Kidney glomerular epithelial cell (primary cell): ENCODE data around the gene BBS9.

ENCODE experiments used
- DNase-seq: peaks from one replicate; lab custom pipeline; 2025; lab: John Stamatoyannopoulos, UW

Gene BBS9

DNA sequence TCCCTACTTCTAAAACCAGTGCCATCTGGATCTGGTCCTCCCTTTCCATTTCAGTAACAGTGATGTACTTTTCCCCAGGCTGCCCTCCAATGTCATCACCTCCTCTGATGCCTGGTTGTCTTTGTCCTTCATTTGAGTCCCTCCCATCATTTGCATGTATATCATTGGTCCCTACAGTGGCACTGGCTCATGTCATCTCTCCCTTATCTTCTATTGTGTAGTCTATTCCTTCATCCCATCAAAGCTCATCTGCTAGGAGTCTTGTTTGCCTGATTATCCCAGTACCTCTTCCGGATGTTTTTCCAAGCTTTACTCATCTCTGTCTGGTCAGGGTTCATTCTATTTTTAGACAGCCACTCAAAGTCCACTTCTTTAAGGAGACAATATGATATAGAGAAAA lies 483.1 kb downstream of the BBS9 start:
- DNase-seq = no peak

DNA sequence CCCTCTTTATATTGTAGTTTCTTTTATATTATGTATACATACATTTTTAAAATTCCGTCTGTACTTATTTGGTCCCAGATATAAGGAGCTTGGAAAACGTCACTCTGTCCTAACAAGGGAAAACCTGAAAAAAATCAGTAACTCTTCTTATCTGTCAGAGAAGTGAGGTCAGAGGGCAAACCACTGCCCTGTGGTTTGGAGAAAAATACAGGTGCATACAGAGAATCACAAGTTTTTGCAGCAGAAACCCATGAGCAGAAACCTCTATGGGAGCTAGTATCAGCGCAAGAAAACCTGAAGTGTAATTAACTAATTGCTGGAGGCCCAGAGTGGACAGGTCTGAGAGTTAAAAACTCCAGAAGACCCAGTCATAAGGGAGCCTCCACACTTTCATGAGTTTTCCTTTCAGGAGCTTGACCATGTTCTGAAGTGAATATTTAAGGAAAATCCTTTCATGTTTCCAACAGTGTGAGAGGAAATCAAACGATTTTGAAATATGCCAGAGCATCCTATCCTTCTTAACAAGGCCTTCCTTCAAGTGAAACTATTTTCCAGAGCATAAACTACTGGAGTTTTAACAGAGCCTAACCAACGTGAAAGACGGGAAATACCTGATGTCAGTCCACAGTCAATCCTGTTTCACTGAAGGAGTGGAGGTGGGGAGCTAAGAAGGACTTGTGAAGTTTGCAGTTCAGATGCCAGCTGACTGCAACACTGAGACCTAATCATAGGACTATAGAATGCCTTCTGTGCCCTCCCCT lies 485.2 kb downstream of the BBS9 start:
- DNase-seq = no peak

DNA sequence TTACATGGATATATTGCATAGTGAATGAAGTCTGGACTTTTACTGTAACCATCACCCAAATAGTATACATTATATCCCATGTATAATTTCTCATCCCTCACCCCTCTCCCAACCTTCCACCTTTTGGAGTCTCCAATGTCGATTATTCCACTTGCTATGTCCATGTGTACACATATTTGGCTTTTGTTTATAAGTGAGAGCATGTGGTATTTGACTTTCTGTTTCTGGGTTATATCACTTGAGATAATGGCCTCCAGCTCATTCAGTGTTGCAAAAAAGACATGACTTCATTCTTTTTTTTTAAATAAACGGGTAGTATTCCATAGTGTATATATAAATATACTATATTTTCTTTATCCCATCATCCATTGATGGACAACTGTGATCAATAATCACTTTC lies 487.4 kb downstream of the BBS9 start:
- no peak for DNase-seq

DNA sequence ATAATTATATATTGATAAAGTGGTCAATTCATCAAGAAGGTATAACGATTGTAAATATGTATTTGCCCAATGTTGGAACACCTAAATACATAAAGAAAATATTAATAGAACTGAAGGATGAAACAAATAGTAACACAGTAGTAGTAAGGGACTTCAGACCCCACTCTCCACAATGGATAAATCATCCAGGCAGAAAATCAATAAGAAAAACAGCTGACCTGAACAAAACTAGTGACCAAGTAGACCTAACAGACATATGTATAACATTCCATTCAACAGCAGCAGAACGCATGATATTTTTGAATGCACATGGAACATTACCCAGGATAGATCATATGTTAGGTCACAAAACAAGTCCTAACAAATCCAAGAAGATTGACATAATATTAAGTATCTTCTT lies 489.9 kb downstream of the BBS9 start:
- DNase-seq = no peak

DNA sequence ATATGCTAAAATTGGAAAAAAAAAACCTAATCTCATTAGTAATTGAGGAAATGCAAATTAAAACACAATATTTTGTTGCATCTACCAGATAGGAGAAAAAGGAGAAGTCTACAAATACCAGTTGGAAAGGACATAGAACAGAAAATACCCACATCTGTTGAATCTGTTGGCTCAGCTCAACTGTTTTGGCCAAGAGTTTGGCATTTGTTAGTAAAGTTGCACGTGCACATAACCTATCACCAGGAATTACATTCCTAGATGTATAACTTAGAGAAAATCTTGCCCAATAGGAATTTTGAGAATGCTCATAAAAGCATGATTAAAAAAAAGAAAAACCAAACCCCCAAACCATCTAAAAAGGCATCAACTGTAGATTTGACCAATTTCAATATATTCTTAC lies 493.9 kb downstream of the BBS9 start:
- no peak for DNase-seq

DNA sequence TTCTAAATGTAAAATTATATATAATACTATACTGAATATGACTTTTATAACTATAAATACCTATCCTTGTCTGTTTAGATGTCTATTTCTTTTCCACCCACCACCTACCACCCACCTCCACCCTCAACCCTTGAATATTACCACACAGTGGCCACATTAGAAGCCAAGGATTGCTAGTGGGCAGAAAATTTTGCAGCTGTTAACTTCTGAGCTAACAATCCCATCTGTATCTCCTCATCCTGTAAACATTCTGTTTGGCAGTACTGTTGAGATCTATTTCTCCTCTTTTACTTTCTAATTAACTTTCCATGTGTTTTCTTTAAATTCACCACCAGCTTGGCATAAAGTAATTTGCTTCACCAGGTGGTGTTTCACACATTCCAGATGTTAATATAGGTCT lies 494.9 kb downstream of the BBS9 start:
- DNase-seq = no peak

DNA sequence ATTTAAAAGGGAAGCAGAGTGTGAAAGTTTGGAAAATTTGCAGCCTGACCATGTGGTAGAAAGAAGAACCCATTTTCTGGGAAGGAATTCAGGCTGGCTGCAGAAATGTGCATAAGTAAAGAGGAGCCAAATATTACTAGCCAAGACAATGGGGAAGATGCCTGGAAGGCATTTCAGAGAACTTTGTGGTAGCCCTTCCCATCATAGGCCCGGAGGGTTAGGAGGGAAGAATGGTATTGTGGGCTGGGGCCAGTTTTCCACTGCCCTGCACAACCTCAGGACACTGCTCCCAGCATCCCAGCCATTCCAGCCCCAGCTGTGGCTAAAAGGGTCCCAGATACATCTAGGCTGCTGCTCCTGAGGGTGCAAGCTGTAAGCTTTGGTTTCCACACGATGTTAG lies 497.5 kb downstream of the BBS9 start:
- no peak for DNase-seq

DNA sequence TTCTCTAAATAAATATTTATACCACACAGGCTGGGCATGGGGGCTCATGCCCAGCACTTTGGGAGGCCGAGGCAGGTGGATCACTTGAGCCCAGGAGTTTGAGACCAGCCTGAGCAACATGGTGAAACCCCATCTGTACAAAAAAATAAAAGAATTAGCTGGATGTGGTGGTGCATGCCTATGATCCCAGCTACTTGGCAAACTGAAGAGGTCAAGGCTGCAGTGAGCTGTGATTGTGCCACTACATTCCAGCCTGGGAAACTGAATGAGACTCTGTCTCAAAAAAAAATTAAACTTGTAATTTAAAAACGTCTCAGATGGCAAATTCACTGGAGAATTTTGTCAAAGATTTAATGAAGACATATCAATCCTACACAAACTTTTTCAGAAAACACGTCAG lies 498.4 kb downstream of the BBS9 start:
- DNase-seq = no peak

DNA sequence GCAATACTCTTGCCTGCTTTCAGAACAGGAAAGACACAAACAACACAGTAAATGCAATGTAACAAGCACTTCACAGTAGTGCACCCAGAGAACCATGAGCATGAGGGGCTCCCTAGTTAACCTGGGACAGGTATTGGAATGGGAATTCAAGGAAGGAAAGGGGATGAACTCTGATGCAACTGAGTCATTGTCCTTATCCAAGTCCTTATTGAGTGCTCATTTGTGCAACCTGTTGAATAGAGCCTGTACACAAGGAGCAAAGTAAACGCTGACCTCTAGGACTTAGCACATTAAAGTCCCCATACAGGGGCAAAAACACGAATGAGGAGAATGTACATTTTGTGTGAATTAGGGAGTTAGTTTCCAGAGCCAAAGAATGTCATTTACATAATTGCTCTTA lies 499.5 kb downstream of the BBS9 start:
- no peak for DNase-seq

DNA sequence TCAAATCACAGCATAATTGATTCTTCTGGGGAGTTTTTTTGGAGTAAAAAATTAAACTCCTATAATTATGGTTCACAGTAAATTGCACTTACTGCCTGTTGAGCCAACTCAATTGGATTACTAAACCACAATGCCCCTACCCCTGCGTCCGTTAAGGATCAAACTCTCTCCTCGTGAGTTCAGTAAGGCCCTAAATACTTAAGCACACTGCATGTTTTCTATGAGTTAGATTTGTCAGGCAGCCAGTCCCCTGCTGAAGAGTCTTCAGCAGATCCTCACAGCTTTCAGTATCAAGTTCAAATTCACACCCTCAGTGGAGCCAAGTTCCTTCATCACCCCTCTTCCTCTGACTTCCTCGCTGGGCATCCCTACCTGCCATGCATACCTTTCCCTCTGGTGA lies 501.0 kb downstream of the BBS9 start:
- no peak for DNase-seq

DNA sequence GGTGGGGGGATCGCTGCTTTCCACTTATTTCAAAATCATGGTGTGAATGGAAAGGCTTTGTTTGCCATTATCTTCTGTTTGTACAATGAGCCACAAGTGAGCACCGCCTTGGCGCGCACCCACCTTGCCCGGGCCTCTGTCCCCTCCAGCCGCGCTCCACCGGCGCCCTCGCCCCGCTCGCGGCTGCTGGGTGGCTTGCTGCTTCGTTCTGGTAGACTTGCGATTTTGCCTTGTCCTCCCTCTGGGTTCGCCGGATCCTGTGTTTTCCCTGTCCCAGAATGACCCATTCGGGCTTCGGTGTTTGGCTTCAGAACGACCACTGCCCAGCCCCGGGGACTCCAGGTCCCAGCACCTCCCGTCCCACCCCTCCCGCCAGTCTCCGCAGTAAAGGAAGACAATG lies 503.0 kb downstream of the BBS9 start:
- no peak for DNase-seq

DNA sequence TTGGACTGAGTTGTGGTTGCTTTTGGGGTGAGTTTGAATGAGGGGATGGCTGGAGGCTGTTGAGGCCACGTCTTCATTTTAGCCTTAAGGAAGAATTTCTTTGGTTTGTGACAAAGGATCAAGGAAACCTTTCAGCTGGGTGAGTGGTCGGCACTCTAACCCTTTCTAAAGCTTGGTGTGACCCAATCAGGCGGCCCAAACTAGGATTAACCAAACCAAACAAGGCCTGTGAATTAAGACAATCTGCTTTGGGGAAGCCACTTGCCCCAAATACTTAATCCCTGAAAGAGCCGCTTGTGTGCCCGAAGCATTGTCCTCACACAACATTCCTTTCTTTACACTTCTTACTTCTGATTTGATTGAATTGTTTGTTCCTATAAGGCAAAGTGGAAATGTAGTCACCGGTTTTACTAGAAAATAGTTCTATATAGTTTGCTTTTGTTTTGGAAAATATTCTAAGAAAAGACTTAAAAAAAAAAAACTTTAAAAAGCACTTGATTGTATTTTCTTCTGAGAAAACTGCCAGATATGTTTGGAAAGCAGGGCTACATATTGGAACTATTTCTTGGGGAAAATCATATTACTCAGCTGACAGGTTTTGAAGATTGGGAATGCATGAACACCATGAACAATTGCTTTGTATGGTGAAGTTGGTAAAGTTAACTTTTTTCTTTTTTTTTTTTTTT lies 503.6 kb downstream of the BBS9 start:
- DNase-seq = no peak

DNA sequence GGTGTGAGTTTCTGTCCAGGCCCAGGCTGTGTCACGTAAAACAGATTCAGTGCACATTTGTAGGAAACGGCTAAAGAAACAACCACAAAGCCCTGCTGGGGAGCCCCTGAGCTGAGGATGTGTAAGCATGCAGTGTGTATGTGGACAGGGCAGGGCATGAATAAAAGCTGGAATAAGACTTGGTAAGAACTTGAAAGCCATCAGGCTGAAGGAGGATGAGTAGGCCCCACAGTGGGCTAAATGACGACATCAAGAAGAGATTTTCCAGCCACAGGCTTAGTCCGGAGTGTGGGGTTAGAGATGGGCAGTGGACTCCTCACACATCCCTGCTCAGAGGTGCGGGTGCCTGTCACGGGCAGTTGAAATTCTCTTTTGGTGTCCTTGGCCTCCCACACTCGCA lies 505.2 kb downstream of the BBS9 start:
- no peak for DNase-seq

DNA sequence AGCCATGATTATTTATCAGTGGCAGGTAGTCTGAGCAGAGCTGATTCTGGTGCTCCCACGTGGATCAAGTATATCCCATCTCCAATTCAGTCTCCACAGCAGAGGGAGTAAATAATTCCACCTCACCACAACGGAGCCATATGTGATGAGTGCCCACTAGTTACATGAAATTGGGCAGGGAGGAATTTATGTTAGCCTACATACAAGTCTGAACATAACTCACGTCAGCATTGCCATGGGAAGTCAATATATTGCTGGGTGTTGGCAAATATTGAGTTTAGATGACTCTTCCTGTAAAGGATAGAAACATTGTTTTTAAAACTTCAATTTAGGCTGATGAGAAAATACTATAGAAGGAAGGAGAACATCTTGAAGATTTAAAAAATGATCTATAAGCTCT lies 507.0 kb downstream of the BBS9 start:
- DNase-seq = no peak

DNA sequence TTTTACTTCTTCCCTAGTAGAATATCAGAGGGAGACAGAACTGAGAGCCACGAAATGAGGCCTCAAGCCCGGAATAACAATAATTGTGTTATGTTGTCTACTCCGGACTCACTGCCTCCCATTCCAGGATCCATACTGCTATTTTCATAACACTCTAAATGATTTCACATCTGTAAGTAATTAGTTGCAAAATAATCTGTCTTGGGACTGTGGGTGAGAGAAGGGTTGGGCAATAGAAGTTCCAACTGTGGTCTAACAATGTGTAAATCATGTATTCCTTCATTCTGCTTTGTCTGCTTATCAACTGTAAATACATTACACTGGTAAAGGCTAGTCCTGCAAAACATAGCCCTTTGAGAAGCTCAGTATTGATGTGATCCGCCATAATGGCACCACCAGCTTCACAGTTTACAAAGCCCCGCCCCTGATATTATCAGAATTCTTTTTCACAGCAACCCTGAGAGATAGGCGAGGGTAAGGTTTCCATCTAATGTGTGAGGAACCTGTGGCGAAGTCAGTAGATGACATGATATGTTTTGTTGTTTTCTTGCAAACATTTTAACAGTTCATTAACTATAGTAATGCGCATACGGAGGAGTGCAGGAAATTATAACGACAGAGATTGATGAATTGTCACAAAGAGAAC lies 510.3 kb downstream of the BBS9 start:
- no peak for DNase-seq

DNA sequence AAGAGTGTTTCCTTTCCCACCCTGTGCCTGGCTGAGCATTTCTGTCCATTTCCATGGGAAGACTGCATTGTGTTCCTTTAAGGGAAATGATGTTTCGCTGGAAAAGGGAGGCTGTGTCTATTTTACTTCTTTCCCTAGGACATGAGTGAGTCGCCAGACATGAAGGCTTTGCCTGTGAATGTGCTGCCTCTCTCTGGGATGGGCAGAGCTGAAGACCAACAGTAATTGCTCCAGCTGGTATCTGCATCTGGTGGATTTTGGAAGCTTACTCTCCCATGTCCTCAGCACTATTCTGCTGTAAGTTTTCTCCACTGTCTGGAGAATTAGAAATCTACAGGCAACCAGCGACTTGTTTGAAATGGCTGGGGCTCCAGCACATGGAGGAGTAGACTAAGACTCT lies 511.4 kb downstream of the BBS9 start:
- no peak for DNase-seq

DNA sequence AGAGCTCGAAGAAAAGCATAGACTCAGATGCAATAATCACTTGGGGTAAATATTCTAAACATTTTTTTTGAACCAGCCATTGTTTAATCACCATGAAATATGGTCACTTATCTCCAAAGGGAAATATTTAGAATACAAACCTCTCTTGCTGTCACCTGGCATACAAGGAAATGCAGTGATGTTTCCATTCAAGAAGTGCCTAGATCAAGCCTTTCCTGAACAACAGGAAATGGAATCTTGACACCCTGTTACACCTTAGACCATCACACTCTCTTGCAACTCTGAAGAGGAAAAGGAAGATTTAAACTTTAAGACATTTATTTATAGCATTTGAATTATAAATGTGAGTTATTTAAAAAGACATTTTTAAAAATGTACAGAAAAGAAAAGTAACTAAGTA lies 512.9 kb downstream of the BBS9 start:
- no peak for DNase-seq

DNA sequence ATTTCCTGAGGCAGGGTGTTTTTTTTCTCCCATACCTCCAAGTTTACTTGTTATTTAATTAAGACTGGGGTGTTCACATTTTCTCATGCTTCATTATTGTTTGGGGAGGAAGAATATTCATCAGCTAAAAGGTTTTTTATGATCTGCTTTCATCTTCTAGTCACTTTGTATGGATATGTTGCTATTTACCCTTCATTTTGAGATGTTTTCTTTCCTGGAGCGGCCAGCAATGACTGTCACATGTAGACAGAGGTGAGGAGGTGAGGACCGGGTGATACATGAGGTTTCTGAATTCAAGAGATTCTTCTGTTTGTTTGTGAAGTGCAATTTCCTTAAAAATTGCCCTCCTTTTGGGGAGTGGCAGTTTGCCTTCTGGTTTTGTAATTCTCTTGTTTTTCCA lies 514.2 kb downstream of the BBS9 start:
- DNase-seq = no peak

DNA sequence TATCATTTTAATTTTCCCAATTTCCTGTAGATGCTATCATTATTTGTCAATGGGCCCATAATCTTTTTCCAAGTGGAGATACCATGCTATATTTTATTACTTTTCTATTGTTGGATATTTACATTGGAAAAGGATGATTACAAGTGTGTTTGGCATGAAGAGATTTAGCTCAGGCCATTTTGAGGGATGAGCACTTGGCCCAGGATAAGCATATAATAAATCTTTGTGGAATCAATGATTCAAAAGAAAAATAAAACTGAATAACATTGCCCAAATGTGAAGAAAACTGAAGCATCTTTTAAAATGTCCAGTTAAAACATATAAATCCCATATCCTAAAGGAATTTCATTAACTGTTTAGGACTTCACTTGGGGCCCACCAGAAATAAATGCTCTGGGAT lies 515.1 kb downstream of the BBS9 start:
- no peak for DNase-seq

DNA sequence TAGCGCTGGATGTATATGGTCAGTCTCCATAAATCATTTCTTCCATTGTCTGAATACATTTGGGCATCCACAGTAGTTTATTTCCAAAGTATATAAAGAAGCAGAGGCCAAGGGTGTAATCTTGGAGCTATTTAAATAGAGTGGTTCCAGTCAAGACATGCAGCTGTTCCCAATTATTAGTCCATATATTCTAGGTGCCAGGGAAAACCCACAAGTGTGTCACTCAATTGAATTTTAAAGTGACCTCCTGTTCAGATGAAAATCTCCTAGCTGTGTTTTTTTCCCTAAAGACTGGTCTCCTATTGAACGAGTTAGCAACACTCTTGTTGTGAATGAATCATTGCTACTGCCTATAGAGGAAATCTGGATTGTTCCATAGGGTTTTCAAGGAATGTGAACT lies 515.7 kb downstream of the BBS9 start:
- no peak for DNase-seq

DNA sequence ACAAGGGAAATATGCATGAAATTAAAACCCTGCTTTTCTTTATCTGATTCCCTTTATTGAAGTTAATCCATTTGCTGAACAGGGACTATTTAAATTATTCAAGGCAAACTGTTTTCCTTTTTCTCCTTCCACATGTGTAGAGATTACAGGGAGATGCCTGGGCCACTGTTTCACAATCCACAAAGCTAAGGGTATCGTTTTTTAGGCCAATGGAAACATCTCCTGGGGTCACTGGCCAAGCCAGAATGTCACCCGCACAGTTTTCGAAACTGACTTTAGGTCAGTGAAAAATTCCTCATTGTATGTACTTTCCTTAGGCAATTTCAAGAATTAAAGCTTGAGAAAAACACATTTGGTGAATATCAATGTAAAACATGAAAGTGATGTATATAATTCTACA lies 516.8 kb downstream of the BBS9 start:
- DNase-seq = no peak

DNA sequence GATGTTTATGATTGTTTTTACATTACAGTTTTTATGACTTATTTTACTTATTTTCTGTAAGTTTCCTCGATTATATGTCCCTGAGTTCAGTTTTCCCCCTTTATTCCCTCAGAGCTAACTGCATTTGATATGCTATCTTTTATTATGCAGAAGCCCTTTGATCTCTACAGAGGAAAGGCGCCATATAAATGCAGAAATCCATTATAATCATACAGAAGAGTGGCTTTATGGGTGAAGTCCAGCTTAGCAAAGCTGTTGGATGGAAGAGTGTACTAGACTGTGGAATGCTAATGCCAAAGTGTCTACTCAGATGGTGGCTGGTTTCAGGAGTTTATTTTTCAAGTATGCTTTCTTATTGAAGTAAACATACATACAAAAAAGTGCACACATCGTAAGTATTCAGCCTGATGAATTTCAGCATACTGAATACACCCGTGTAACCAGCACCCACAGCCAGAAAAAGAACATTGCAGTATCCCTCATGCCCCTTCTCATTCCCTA lies 517.6 kb downstream of the BBS9 start:
- no peak for DNase-seq
